ENCODE data around the gene SLC4A3. TPM values are rescaled to one million over a fixed set of nuclear protein-coding genes. Genes with fewer than 3 reads are reported as not detected.

SLC4A3 gene
- total and polyA plus RNA-seq, 2 donors from 2014 or later = 4.9 to 5.2 TPM

- Histone ChIP-seq H3K4me1 (ENCODE audit: control insufficient read depth in 2 of 3, insufficient read depth in 2 of 3, low read depth in 1 of 3, low read length in 3 of 3) (no peaks in the 10 kb centered on the region), H3K9me3 (ENCODE audit: control insufficient read depth in 2 of 3, insufficient read depth in 1 of 3, low read length in 3 of 3) (no peaks in the 10 kb centered on the region), H3K4me3 (ENCODE audit: low read length in 3 of 3) (no peak overlapping the region), H3K27ac (ENCODE audit: low read depth in 2 of 2, low read length in 2 of 2) (no peak overlapping the region), H3K36me3 (ENCODE audit: control insufficient read depth in 2 of 3, insufficient read depth in 3 of 3, low read length in 3 of 3) (no peaks in the 10 kb centered on the region), H3K9ac (ENCODE audit: low read length in 3 of 3) (no peak overlapping the region), H3K27me3 (ENCODE audit: control insufficient read depth, insufficient read depth, low read length) (no peaks in the 10 kb centered on the region)
- no peak for DNase-seq
- no peak for FAIRE-seq
- intact Hi-C loops (cut with DNase I) = no loop called here
- TF ChIP-seq, protein P1, sequence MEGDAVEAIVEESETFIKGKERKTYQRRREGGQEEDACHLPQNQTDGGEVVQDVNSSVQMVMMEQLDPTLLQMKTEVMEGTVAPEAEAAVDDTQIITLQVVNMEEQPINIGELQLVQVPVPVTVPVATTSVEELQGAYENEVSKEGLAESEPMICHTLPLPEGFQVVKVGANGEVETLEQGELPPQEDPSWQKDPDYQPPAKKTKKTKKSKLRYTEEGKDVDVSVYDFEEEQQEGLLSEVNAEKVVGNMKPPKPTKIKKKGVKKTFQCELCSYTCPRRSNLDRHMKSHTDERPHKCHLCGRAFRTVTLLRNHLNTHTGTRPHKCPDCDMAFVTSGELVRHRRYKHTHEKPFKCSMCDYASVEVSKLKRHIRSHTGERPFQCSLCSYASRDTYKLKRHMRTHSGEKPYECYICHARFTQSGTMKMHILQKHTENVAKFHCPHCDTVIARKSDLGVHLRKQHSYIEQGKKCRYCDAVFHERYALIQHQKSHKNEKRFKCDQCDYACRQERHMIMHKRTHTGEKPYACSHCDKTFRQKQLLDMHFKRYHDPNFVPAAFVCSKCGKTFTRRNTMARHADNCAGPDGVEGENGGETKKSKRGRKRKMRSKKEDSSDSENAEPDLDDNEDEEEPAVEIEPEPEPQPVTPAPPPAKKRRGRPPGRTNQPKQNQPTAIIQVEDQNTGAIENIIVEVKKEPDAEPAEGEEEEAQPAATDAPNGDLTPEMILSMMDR (IDR thresholded peaks at IDR 0.05; ENCODE audit: borderline replicate concordance, extremely low read depth, insufficient read depth) = no peak
Observed at GRCh38 chr2:219631406-219631891, 4.0 kb downstream of the SLC4A3 start.

DNA sequence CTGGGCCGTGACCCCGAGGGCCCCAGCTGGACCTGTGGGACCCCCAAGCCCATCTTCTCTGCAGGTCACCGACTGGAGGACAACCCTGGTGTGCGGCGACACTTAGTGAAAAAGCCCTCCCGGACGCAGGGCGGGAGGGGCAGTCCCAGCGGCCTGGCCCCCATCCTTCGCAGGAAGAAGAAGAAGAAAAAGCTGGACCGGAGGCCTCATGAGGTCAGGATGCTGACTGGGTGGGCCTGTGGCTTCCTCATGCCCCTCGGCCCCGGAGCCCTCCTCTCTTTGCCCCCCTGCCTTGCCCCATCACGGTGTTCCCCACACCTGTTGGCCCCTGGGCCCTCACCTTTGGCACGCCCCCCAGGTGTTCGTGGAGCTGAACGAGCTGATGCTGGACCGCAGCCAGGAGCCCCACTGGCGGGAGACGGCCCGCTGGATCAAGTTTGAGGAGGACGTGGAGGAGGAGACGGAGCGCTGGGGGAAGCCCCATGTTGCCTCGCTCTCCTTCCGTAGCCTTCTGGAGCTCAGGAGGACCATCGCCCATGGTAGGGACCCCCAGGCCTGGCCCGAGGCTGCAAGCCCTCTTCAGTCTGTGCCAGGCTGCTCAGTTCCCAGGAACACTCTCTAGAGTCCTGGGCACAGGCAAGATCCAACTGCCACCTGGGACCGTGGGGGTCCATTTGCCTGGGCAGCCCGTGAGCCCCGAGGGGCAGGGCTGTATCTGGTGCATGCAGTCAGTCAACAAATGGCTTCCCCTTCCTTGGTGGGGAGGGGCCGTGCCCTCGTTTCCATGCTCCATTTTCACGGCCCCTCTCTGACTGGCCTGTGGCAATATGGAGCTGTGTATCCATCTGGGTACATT, 4.7 kb downstream of the SLC4A3 start:
- intact Hi-C loops (cut with DNase I) = no loop called here
- H3K4me3 ChIP-seq (ENCODE audit: low read length in 3 of 3) = no peak overlapping the region
- TF ChIP-seq, protein P1 (IDR thresholded peaks at IDR 0.05; ENCODE audit: borderline replicate concordance, extremely low read depth, insufficient read depth) = no peak
- DNase-seq (peak in 1 of 5 donors; percentile 38), FAIRE-seq (no peak)
- H3K27me3 ChIP-seq (ENCODE audit: control insufficient read depth, insufficient read depth, low read length) = no peaks in the 10 kb centered on the region
- H3K36me3 ChIP-seq (ENCODE audit: control insufficient read depth in 2 of 3, insufficient read depth in 3 of 3, low read length in 3 of 3) = no peaks in the 10 kb centered on the region
- no peak overlapping the region for H3K27ac ChIP-seq (ENCODE audit: low read depth in 2 of 2, low read length in 2 of 2)
- no peak overlapping the region for H3K9ac ChIP-seq (ENCODE audit: low read length in 3 of 3)
- H3K4me1 ChIP-seq (ENCODE audit: control insufficient read depth in 2 of 3, insufficient read depth in 2 of 3, low read depth in 1 of 3, low read length in 3 of 3) = no peaks in the 10 kb centered on the region
- no peaks in the 10 kb centered on the region for H3K9me3 ChIP-seq (ENCODE audit: control insufficient read depth in 2 of 3, insufficient read depth in 1 of 3, low read length in 3 of 3)

- H3K4me3 ChIP-seq (ENCODE audit: low read length in 3 of 3) = no peak overlapping the region
- FAIRE-seq = no peak
- H3K27me3 ChIP-seq (ENCODE audit: control insufficient read depth, insufficient read depth, low read length) = no peaks in the 10 kb centered on the region
- DNase-seq = peak in 2 of 5 donors; percentile 25 to 73
- H3K36me3 ChIP-seq (ENCODE audit: control insufficient read depth in 2 of 3, insufficient read depth in 3 of 3, low read length in 3 of 3) = no peaks in the 10 kb centered on the region
- no peaks in the 10 kb centered on the region for H3K9me3 ChIP-seq (ENCODE audit: control insufficient read depth in 2 of 3, insufficient read depth in 1 of 3, low read length in 3 of 3)
- H3K9ac ChIP-seq (ENCODE audit: low read length in 3 of 3) = no peak overlapping the region
- intact Hi-C loops (cut with DNase I) = no loop called here
- no peaks in the 10 kb centered on the region for H3K4me1 ChIP-seq (ENCODE audit: control insufficient read depth in 2 of 3, insufficient read depth in 2 of 3, low read depth in 1 of 3, low read length in 3 of 3)
- H3K27ac ChIP-seq (ENCODE audit: low read depth in 2 of 2, low read length in 2 of 2) = no peak overlapping the region
- TF ChIP-seq, protein P1 (IDR thresholded peaks at IDR 0.05; ENCODE audit: borderline replicate concordance, extremely low read depth, insufficient read depth) = no peak
Observed at GRCh38 chr2:219632760-219633105, 5.3 kb downstream of the SLC4A3 start.

Data from kidney (tissue), 14 donors.